MM.1S (cell line): Measurements from ENCODE around the gene PTPRN2.

ENCODE experiments used
- DNase-seq: peaks from one replicate; pipeline ENCODE4 v3.0.0-alpha.2; 2015
- H2AFZ ChIP-seq: fragments of 300-600 bp; sonication (generic); 2 replicates; pipeline ENCODE4 v1.6.0; 2016; ENCODE audit warnings: antibody characterized with exemption, low read length
- H3F3A ChIP-seq: fragments of 300-600 bp; sonication (generic); 2 replicates; pipeline ENCODE4 v1.6.1; 2016; ENCODE audit warnings: mild to moderate bottlenecking, antibody characterized with exemption, low read length, moderate library complexity, mixed read lengths; ENCODE audit not compliant: insufficient read depth
- H3K27ac ChIP-seq: fragments of 300-600 bp; sonication (generic); 2 replicates; pipeline ENCODE4 v1.5.1; 2016; ENCODE audit warnings: mild to moderate bottlenecking, low read length
- H3K27me3 ChIP-seq: fragments of 300-600 bp; sonication (generic); replicated peaks from 2 replicates; pipeline ENCODE4 v1.6.0; 2016; ENCODE audit warnings: low read length; ENCODE audit not compliant: insufficient read depth
- H3K36me3 ChIP-seq: fragments of 300-600 bp; sonication (generic); replicated peaks from 2 replicates; pipeline ENCODE4 v1.6.1; 2016; ENCODE audit warnings: mild to moderate bottlenecking, low read length, mixed read lengths; ENCODE audit not compliant: insufficient read depth
- H3K4me1 ChIP-seq: fragments of 300-600 bp; sonication (generic); 2 replicates; pipeline ENCODE4 v1.6.1; 2016; ENCODE audit warnings: low read length, mixed read lengths
- H3K4me2 ChIP-seq: fragments of 300-600 bp; sonication (generic); 2 replicates; pipeline ENCODE4 v1.6.0; 2016; ENCODE audit warnings: low read depth, low read length
- H3K4me3 ChIP-seq: fragments of 300-600 bp; sonication (generic); 2 replicates; pipeline ENCODE4 v1.5.1; 2016; ENCODE audit warnings: low read length, mixed read lengths
- H3K79me2 ChIP-seq: fragments of 300-600 bp; sonication (generic); 2 replicates; pipeline ENCODE4 v1.6.1; 2016; ENCODE audit warnings: mixed run types, low read length, mixed read lengths
- H3K9ac ChIP-seq: fragments of 300-600 bp; sonication (generic); 2 replicates; pipeline ENCODE4 v1.6.1; 2016; ENCODE audit warnings: low read length, mixed read lengths
- H3K9me2 ChIP-seq: fragments of 300-600 bp; sonication (generic); replicated peaks from 2 replicates; pipeline ENCODE4 v1.6.1; 2016; ENCODE audit warnings: mild to moderate bottlenecking, low read length, mixed read lengths; ENCODE audit not compliant: insufficient read depth
- H3K9me3 ChIP-seq: fragments of 300-600 bp; sonication (generic); replicated peaks from 2 replicates; pipeline ENCODE4 v1.6.1; 2016; ENCODE audit warnings: mild to moderate bottlenecking, low read length, mixed read lengths; ENCODE audit not compliant: insufficient read depth
- H4K20me1 ChIP-seq: fragments of 300-600 bp; sonication (generic); 2 replicates; pipeline ENCODE4 v1.6.1; 2016; ENCODE audit warnings: mild to moderate bottlenecking, low read length, moderate library complexity, mixed read lengths; ENCODE audit not compliant: insufficient read depth
- EZH2 ChIP-seq: fragments of 300-600 bp; sonication (generic); optimal IDR thresholded peaks from 2 replicates; pipeline ENCODE3; 2017; ENCODE audit warnings: low read depth, mild to moderate bottlenecking, antibody characterized with exemption, low read length, mixed read lengths
- EZH2phosphoT487 ChIP-seq: fragments of 300-600 bp; sonication (generic); IDR thresholded peaks from 2 replicates; pipeline ENCODE4 v1.6.1; 2018; ENCODE audit warnings: antibody characterized with exemption, low read length
- TF ChIP-seq, protein P1 (sequence below): fragments of 300-600 bp; sonication (generic); IDR thresholded peaks from 2 replicates; pipeline ENCODE4 v1.5.1; 2016; ENCODE audit warnings: antibody characterized with exemption, low read length, mixed read lengths

Gene PTPRN2

GRCh38 chr7:158609313-158609974, 21.8 kb upstream of the PTPRN2 start:
- Histone ChIP-seq H3K79me2 (no peaks in the 10 kb centered on the region), H3K9ac (no peak overlapping the region), H2AFZ (no peak overlapping the region), H3K4me2 (no peak overlapping the region), H3K4me1 (no peaks in the 10 kb centered on the region), H3K4me3 (no peak overlapping the region), H3F3A (no peaks in the 10 kb centered on the region), H3K36me3 (no peaks in the 10 kb centered on the region), H4K20me1 (no peaks in the 10 kb centered on the region), H3K27me3 (no peaks in the 10 kb centered on the region), H3K9me2 (no peaks in the 10 kb centered on the region), H3K9me3 (no peaks in the 10 kb centered on the region), H3K27ac (no peak overlapping the region)
- DNase-seq: no peak
- no peak for TF ChIP-seq EZH2phosphoT487
- no peak for TF ChIP-seq EZH2
- TF ChIP-seq, protein P1, sequence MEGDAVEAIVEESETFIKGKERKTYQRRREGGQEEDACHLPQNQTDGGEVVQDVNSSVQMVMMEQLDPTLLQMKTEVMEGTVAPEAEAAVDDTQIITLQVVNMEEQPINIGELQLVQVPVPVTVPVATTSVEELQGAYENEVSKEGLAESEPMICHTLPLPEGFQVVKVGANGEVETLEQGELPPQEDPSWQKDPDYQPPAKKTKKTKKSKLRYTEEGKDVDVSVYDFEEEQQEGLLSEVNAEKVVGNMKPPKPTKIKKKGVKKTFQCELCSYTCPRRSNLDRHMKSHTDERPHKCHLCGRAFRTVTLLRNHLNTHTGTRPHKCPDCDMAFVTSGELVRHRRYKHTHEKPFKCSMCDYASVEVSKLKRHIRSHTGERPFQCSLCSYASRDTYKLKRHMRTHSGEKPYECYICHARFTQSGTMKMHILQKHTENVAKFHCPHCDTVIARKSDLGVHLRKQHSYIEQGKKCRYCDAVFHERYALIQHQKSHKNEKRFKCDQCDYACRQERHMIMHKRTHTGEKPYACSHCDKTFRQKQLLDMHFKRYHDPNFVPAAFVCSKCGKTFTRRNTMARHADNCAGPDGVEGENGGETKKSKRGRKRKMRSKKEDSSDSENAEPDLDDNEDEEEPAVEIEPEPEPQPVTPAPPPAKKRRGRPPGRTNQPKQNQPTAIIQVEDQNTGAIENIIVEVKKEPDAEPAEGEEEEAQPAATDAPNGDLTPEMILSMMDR: no peak

DNA sequence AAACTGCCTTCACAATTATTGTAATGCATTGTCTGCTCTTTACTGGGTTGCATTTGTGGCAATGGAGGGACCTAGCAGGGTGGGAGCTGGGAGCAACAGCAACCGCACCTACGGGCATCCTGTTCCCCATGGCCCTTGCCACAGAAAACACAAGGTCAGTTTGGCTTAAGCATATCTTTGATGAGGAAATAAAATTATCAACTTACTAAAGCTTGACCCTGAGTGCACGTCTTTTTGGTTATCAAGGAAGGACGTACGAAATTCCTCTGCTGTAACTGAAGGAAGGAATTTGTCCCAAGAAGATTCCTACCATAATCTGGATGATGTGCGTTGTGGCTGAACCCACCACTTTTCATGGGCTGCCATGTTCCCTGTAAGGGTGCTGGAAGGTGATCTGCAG, 19.9 kb upstream of the PTPRN2 start:
- H3K79me2 ChIP-seq: no peaks in the 10 kb centered on the region
- H3K4me2 ChIP-seq: no peak overlapping the region
- H3K9ac ChIP-seq: no peak overlapping the region
- TF ChIP-seq, protein P1: no peak
- no peak for TF ChIP-seq EZH2
- TF ChIP-seq EZH2phosphoT487: no peak
- no peaks in the 10 kb centered on the region for H3K4me1 ChIP-seq
- H3K27me3 ChIP-seq: no peaks in the 10 kb centered on the region
- no peaks in the 10 kb centered on the region for H3K9me2 ChIP-seq
- H3K36me3 ChIP-seq: no peaks in the 10 kb centered on the region
- no peak overlapping the region for H2AFZ ChIP-seq
- DNase-seq: no peak
- no peaks in the 10 kb centered on the region for H3F3A ChIP-seq
- no peak overlapping the region for H3K4me3 ChIP-seq
- H4K20me1 ChIP-seq: no peaks in the 10 kb centered on the region
- no peaks in the 10 kb centered on the region for H3K9me3 ChIP-seq
- no peak overlapping the region for H3K27ac ChIP-seq

GRCh38 chr7:158606671-158607424, 19.2 kb upstream of the PTPRN2 start:
- no peak for DNase-seq
- Histone ChIP-seq H3K36me3 (no peaks in the 10 kb centered on the region), H3K9me3 (no peaks in the 10 kb centered on the region), H3K79me2 (no peaks in the 10 kb centered on the region), H3K27ac (no peak overlapping the region), H4K20me1 (no peaks in the 10 kb centered on the region), H3F3A (no peaks in the 10 kb centered on the region), H3K4me1 (no peaks in the 10 kb centered on the region), H3K9ac (no peak overlapping the region), H3K27me3 (no peaks in the 10 kb centered on the region), H3K9me2 (no peaks in the 10 kb centered on the region), H3K4me2 (no peak overlapping the region), H3K4me3 (no peak overlapping the region), H2AFZ (no peak overlapping the region)
- TF ChIP-seq EZH2 (no peak), EZH2phosphoT487 (no peak)
- TF ChIP-seq, protein P1: no peak
